ENCODE measurements around the gene PPFIA4.
"Not testable (repeated sequence)": the region's sequence is repeated elsewhere in the genome, so short reads cannot be mapped to it uniquely, and the experiment has no call there.

PPFIA4 gene

DNA sequence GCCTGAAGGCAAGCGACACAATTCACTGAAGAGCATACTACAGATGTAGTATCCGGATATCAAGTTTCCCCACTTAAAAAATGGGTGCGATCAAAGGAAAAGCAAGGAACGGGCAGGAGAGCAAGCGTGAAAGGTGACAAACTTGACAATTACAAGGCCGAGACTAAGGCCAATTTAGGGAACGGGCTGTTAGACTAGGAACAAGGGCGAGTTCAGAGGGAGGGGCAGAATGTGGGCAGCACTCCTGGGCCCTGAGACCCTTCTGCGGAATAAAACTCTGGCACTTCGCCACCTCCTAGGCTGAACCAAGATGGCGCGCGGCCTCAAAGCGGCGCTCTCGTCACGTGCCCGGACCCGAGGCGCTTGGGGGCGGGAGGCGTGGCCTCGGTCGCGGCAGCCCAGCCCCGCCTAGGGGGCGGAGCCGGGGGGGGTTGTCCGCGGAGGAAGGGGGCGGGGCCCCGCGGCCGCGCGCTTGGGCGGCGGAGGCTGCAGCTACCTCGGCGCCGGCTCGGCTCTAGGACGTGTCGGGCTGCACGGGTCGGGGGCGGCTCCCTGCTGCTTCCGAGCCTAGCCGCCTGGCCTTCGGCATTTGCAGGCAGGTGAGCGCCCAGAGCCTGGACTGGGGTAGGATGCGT lies at the start of gene PPFIA4:
TSS of gene PPFIA4 (plus strand) at position 461 of the 635 bp plus-strand sequence. CDS start 12,518 bp downstream, outside the sequence.
- peak within 1 kb of the TSS; percentile 75 to 86 for H3K4me3 ChIP-seq (ENCODE audit: low read depth in 1 of 2, low read length in 1 of 2)
- H3K27ac ChIP-seq = peak within 1 kb of the TSS; percentile 55
- peaks cover 31% of the 10 kb centered on the region for H3K36me3 ChIP-seq
- H3K9me3 ChIP-seq = no peaks in the 10 kb centered on the region
- TF ChIP-seq, protein P1, sequence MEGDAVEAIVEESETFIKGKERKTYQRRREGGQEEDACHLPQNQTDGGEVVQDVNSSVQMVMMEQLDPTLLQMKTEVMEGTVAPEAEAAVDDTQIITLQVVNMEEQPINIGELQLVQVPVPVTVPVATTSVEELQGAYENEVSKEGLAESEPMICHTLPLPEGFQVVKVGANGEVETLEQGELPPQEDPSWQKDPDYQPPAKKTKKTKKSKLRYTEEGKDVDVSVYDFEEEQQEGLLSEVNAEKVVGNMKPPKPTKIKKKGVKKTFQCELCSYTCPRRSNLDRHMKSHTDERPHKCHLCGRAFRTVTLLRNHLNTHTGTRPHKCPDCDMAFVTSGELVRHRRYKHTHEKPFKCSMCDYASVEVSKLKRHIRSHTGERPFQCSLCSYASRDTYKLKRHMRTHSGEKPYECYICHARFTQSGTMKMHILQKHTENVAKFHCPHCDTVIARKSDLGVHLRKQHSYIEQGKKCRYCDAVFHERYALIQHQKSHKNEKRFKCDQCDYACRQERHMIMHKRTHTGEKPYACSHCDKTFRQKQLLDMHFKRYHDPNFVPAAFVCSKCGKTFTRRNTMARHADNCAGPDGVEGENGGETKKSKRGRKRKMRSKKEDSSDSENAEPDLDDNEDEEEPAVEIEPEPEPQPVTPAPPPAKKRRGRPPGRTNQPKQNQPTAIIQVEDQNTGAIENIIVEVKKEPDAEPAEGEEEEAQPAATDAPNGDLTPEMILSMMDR (IDR thresholded peaks at IDR 0.05) = peak; percentile 30
- peaks cover 30% of the 10 kb centered on the region for H3K27me3 ChIP-seq
- H3K4me1 ChIP-seq (ENCODE audit: control insufficient read depth in 1 of 2, insufficient read depth in 1 of 2, low read depth in 1 of 2, low read length in 1 of 2) = peaks cover 6 to 17% of the 10 kb centered on the region in 2 experiments

DNA sequence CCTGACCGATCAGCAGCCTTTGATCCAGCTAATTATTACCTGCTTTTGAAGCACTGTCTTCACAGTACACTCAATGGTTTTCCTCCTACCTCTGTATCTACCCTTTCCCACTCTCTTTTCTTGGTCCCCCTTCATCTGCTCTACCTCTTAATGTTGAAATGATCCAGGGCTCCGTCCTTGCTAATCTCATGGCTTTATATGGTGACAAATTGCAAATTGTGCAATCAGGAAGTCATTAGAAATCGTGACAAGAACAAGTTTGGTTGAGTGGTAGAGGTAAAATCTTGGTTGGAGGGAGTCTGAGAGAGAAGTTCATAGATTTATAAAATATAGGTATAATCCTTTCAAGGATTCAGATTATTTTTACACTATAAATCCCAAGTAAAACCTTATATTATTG lies 49.7 kb upstream of the PPFIA4 start:
- H3K4me3 ChIP-seq (ENCODE audit: low read depth in 1 of 2, low read length in 1 of 2) = no peak overlapping the region
- no peaks in the 10 kb centered on the region for H3K27me3 ChIP-seq
- TF ChIP-seq, protein P1 (IDR thresholded peaks at IDR 0.05) = no peak
- H3K9me3 ChIP-seq = no peaks in the 10 kb centered on the region
- H3K36me3 ChIP-seq = no peaks in the 10 kb centered on the region
- H3K4me1 ChIP-seq (ENCODE audit: control insufficient read depth in 1 of 2, insufficient read depth in 1 of 2, low read depth in 1 of 2, low read length in 1 of 2) = peaks cover 9 to 10% of the 10 kb centered on the region in 2 experiments
- H3K27ac ChIP-seq = no peak overlapping the region

DNA sequence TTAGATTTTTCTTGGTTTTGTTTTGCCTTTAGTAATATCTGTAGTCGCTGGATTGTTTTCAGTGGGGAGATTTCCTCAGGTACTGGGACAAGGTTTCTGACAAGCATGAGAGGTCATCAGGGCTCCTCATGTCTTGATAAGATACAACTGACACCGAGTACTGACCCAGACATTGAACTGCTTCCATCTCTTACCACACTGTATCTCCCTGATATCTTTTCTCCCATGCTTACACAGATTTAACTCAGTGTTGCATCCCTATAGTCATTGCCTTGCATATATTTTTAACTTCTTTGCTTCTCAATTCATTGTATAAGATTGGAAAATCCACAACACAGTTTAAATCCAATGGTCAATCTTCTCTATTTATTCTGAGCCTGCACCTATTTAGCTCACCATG lies 46.8 kb upstream of the PPFIA4 start:
- Histone ChIP-seq H3K4me1 (ENCODE audit: control insufficient read depth in 1 of 2, insufficient read depth in 1 of 2, low read depth in 1 of 2, low read length in 1 of 2) (peaks cover 24% of the 10 kb centered on the region in 2 experiments), H3K27me3 (no peaks in the 10 kb centered on the region)

DNA sequence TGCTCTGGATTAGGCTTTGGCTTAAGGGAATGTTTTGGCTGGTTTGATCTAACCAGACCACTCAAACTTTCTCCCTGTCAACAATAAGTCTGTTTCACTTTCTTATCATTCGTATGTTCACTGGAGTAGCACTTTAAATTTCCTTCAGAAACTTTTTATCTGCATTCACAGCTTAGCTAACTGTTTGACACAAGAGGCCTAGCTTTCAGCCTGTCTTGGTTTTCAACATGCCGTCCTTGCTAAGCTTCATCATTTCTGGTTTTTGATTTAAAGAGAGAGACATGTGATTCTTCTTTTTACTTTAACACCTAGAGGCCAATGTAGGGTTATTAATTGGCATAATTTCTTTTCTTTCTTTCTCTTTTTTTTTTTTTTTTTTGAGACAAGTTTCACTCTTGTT lies 44.4 kb upstream of the PPFIA4 start:
- TF ChIP-seq, protein P1 (IDR thresholded peaks at IDR 0.05) = no peak
- peak overlapping the region; percentile 25 for H3K27ac ChIP-seq
- peaks cover 26 to 28% of the 10 kb centered on the region in 2 experiments for H3K4me1 ChIP-seq (ENCODE audit: control insufficient read depth in 1 of 2, insufficient read depth in 1 of 2, low read depth in 1 of 2, low read length in 1 of 2)
- H3K27me3 ChIP-seq = no peaks in the 10 kb centered on the region
- H3K36me3 ChIP-seq = no peaks in the 10 kb centered on the region
- no peak overlapping the region for H3K4me3 ChIP-seq (ENCODE audit: low read depth in 1 of 2, low read length in 1 of 2)
- no peaks in the 10 kb centered on the region for H3K9me3 ChIP-seq

More for the DNA sequence above, 46.8 kb upstream of the PPFIA4 start:
- TF ChIP-seq, protein P1 (IDR thresholded peaks at IDR 0.05) = no peak
- H3K4me3 ChIP-seq (ENCODE audit: low read depth in 1 of 2, low read length in 1 of 2) = no peak overlapping the region
- H3K9me3 ChIP-seq = no peaks in the 10 kb centered on the region
- H3K36me3 ChIP-seq = no peaks in the 10 kb centered on the region
- no peak overlapping the region for H3K27ac ChIP-seq

DNA sequence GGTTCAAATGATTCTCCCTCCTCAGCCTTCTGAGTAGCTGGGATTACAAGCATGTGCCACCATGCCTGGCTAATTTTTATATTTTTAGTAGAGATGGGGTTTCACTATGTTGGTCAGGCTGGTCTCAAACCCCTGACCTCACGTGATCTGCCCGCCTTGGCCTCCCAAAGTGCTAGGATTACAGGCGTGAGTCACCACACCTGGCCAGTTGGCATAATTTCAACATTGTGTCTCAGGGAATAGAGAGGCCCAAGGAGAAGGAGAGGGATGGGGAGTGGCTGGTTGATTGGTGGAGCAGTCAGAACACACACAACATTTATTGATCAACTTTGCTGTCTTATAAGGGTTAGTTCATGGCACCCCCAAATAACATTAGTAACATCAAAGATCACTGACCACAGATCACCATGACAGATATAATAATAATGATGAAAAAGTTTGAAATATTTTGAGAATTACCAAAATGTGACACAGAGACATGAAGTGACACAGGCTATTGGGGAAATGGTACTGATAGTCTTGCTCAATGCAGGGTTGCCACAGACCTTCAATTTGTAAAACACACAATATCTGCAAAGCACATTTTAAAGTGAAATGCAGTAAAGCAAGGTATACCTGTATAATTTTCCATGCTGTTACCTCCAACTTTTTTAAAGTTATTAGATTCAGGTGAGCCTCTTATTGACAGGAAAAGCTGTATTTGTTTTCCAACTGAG lies 43.4 kb upstream of the PPFIA4 start:
- Histone ChIP-seq H3K4me3 (ENCODE audit: low read depth in 1 of 2, low read length in 1 of 2) (peak overlapping the region in 1 of 2 experiments; percentile 14), H3K27ac (peak overlapping the region; percentile 65), H3K27me3 (no peaks in the 10 kb centered on the region), H3K36me3 (no peaks in the 10 kb centered on the region), H3K9me3 (no peaks in the 10 kb centered on the region), H3K4me1 (ENCODE audit: control insufficient read depth in 1 of 2, insufficient read depth in 1 of 2, low read depth in 1 of 2, low read length in 1 of 2) (peaks cover 32 to 33% of the 10 kb centered on the region in 2 experiments)
- TF ChIP-seq, protein P1 (IDR thresholded peaks at IDR 0.05) = no peak

DNA sequence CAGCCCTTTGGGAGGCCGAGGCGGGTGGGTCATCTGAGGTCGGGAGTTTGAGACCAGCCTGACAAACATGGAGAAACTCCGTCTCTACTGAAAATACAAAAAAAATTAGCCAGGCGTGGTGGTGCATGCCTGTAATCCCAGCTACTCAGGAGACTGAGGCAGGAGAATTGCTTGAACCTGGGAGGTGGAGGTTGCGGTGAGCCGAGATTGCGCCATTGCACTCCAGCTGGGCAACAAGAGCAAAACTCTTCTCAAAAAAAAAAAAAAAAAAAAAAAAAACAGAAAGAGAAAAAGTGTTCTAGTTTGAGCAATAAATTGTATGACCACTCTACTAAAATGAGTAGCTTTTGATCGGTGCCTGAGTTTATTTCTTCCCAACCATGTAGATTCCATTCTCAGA lies 40.2 kb upstream of the PPFIA4 start:
- H3K36me3 ChIP-seq; H3K9me3 ChIP-seq; H3K4me3 ChIP-seq (ENCODE audit: low read depth in 1 of 2, low read length in 1 of 2); H3K27ac ChIP-seq; H3K27me3 ChIP-seq: not testable (repeated sequence)
- peaks cover 40 to 44% of the 10 kb centered on the region in 2 experiments for H3K4me1 ChIP-seq (ENCODE audit: control insufficient read depth in 1 of 2, insufficient read depth in 1 of 2, low read depth in 1 of 2, low read length in 1 of 2)

Measured in neutrophil (primary cell).